Tibial nerve (tissue), 4 donors: Measurements from ENCODE around the gene SLC48A1. TPM values are rescaled to one million over a fixed set of nuclear protein-coding genes. Genes with fewer than 3 reads are reported as not detected.

ENCODE experiments used
- DNase-seq, 2 donors: peaks; one replicate each; pipeline ENCODE4 v3.0.0-alpha.2; 2019; ENCODE audit warnings: low spot score in 2 of 2
- H3K27ac ChIP-seq, 4 donors: fragments of 200-600 bp; sonication (generic) in 3 of 4; one replicate each; pipeline ENCODE4 v1.5.1; 2017 to 2019; ENCODE audit warnings: mild to moderate bottlenecking in 1 of 4
- H3K27me3 ChIP-seq, 2 donors: fragments of 200-600 bp; sonication (generic) in 1 of 2; one replicate each; pipeline versions ENCODE4 v1.5.1 to v1.6.0; 2017 to 2019
- H3K36me3 ChIP-seq, 3 donors: fragments of 200-600 bp; sonication (generic); one replicate each; pipeline ENCODE4 v1.5.1; 2018 to 2019
- H3K4me1 ChIP-seq, 4 donors: fragments of 200-600 bp; sonication (generic) in 3 of 4; one replicate each; pipeline ENCODE4 v1.5.1; 2017 to 2019
- H3K4me3 ChIP-seq, 4 donors: fragments of 200-600 bp; sonication (generic) in 3 of 4; one replicate each; pipeline ENCODE4 v1.5.1; 2017 to 2019; ENCODE audit warnings: mild to moderate bottlenecking in 1 of 4, moderate library complexity in 1 of 4
- H3K9me3 ChIP-seq, 4 donors: fragments of 200-600 bp; sonication (generic) in 3 of 4; one replicate each; pipeline ENCODE4 v1.5.1; 2017 to 2019
- EP300 ChIP-seq, 2 donors: sonication (generic); formaldehyde crosslinking; IDR thresholded peaks; one replicate each; pipeline ENCODE4 v1.6.1; 2017; ENCODE audit warnings: antibody characterized with exemption in 2 of 2, mild to moderate bottlenecking in 1 of 2
- POLR2A ChIP-seq, 2 donors: fragments of 450-650 bp; IDR thresholded peaks; one replicate each; pipeline ENCODE4 v1.6.1; 2017; ENCODE audit warnings: antibody characterized with exemption in 2 of 2, mild to moderate bottlenecking in 2 of 2, moderate library complexity in 2 of 2
- WGBS, 2 donors: methylation state at CpG; one replicate each; pipeline ENCODE4 v1.1.5; 2018; 5-methylcytosine and 5-hydroxymethylcytosine counted together
- total RNA-seq, 4 donors: library from RNA; depleted of rRNA; stranded (reverse); fragments of >200 nt; gene quantifications; one replicate each; pipeline ENCODE4 v1.1.0, GENCODE V29; 2016
- TF ChIP-seq, protein P1 (sequence below), 5 experiments: fragments of 200-600 bp in 3 of 5; fragments of 450-650 bp in 2 of 5; sonication (generic) in 3 of 5; IDR thresholded peaks; one replicate each; pipeline ENCODE4 v1.5.1; 2016 to 2019; ENCODE audit warnings: antibody characterized with exemption in 5 of 5, mild to moderate bottlenecking in 3 of 5, moderate library complexity in 2 of 5

SLC48A1 gene
- total RNA-seq, 4 donors from 2014 or later, result 24.6 to 37.9 (median 33.8) TPM

- no peak overlapping the region for H3K4me3 ChIP-seq
- no peak for DNase-seq
- peak overlapping the region; percentile 96 to 99 (median 97) for H3K27ac ChIP-seq
- H3K27me3 ChIP-seq, result no peaks in the 10 kb centered on the region
- H3K9me3 ChIP-seq, result no peaks in the 10 kb centered on the region
- H3K4me1 ChIP-seq, result peaks cover 6 to 100% (median 91%) of the 10 kb centered on the region in 4 donors
- H3K36me3 ChIP-seq, result no peaks in the 10 kb centered on the region
- TF ChIP-seq, protein P1, sequence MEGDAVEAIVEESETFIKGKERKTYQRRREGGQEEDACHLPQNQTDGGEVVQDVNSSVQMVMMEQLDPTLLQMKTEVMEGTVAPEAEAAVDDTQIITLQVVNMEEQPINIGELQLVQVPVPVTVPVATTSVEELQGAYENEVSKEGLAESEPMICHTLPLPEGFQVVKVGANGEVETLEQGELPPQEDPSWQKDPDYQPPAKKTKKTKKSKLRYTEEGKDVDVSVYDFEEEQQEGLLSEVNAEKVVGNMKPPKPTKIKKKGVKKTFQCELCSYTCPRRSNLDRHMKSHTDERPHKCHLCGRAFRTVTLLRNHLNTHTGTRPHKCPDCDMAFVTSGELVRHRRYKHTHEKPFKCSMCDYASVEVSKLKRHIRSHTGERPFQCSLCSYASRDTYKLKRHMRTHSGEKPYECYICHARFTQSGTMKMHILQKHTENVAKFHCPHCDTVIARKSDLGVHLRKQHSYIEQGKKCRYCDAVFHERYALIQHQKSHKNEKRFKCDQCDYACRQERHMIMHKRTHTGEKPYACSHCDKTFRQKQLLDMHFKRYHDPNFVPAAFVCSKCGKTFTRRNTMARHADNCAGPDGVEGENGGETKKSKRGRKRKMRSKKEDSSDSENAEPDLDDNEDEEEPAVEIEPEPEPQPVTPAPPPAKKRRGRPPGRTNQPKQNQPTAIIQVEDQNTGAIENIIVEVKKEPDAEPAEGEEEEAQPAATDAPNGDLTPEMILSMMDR (IDR thresholded peaks at IDR 0.05), result no peak
- TF ChIP-seq EP300 (IDR thresholded peaks at IDR 0.05) (no peak), POLR2A (IDR thresholded peaks at IDR 0.05) (no peak)
- WGBS, 2 donors, result 51 to 61% methylated on average over 2 of the region's 2 CpGs
Measured at GRCh38 chr12:47811072-47811396, 38.0 kb downstream of the SLC48A1 start.

GRCh38 chr12:47811581-47812484 is 38.8 kb downstream of the SLC48A1 start:
- no peaks in the 10 kb centered on the region for H3K36me3 ChIP-seq
- 23% methylated on average over 14 of the region's 14 CpGs for WGBS, 2 donors

GRCh38 chr12:47812797-47813510 is 39.9 kb downstream of the SLC48A1 start:
- Histone ChIP-seq H3K27me3 (no peaks in the 10 kb centered on the region), H3K4me3 (peak overlapping the region; percentile 28 to 51 (median 32)), H3K36me3 (no peaks in the 10 kb centered on the region), H3K4me1 (peaks cover 6 to 100% (median 91%) of the 10 kb centered on the region in 4 donors), H3K27ac (peak overlapping the region; percentile 96 to 99 (median 97)), H3K9me3 (no peaks in the 10 kb centered on the region)
- TF ChIP-seq, protein P1 (IDR thresholded peaks at IDR 0.05), result no peak
- TF ChIP-seq EP300 (IDR thresholded peaks at IDR 0.05), result peak in 1 of 2 donors; percentile 73
- peak in 1 of 2 donors; percentile 48 for TF ChIP-seq POLR2A (IDR thresholded peaks at IDR 0.05)
- 1 to 6% methylated on average over 27 to 37 of the region's 37 CpGs for WGBS, 2 donors
- DNase-seq, result peak; percentile 76 to 79

More at GRCh38 chr12:47811581-47812484, 38.8 kb downstream of the SLC48A1 start:
- H3K4me1 ChIP-seq, result peaks cover 6 to 100% (median 92%) of the 10 kb centered on the region in 4 donors
- peak overlapping the region; percentile 96 to 99 (median 97) for H3K27ac ChIP-seq
- H3K9me3 ChIP-seq, result no peaks in the 10 kb centered on the region
- peak overlapping the region in 3 of 4 donors; percentile 9 to 51 (median 10) for H3K4me3 ChIP-seq
- TF ChIP-seq, protein P1 (IDR thresholded peaks at IDR 0.05), result no peak
- TF ChIP-seq POLR2A (IDR thresholded peaks at IDR 0.05), result peak in 1 of 2 donors; percentile 10
- TF ChIP-seq EP300 (IDR thresholded peaks at IDR 0.05), result peak; percentile 41 to 78
- peak; percentile 69 to 76 for DNase-seq
- no peaks in the 10 kb centered on the region for H3K27me3 ChIP-seq

- H3K9me3 ChIP-seq, result no peaks in the 10 kb centered on the region
- H3K4me1 ChIP-seq, result peaks cover 6 to 100% (median 91%) of the 10 kb centered on the region in 4 donors
- TF ChIP-seq, protein P1 (IDR thresholded peaks at IDR 0.05), result peak in 1 of 5 experiments; percentile 21
- TF ChIP-seq EP300 (IDR thresholded peaks at IDR 0.05) (no peak), POLR2A (IDR thresholded peaks at IDR 0.05) (no peak)
- H3K27me3 ChIP-seq, result no peaks in the 10 kb centered on the region
- H3K36me3 ChIP-seq, result no peaks in the 10 kb centered on the region
- WGBS, 2 donors, result 24 to 30% methylated on average over 8 to 9 of the region's 9 CpGs
- H3K4me3 ChIP-seq, result peak overlapping the region; percentile 28 to 51 (median 32)
- no peak for DNase-seq
- peak overlapping the region; percentile 96 to 99 (median 97) for H3K27ac ChIP-seq
Measured at GRCh38 chr12:47813511-47814196, 40.6 kb downstream of the SLC48A1 start.
